ENCODE results near the gene KCNAB1. TPM values are rescaled to one million over a fixed set of nuclear protein-coding genes. Genes with fewer than 3 reads are reported as not detected.

KCNAB1 gene
- total and polyA plus RNA-seq, 2 of the 8 experiments (the other 6 are each of a cell fraction or from before 2014, with no cell fraction given), result 0.51 to 2.3 TPM

- H3K4me2 ChIP-seq (ENCODE audit: insufficient read depth in 1 of 2, low read depth in 2 of 2, low read length in 2 of 2), result no peak overlapping the region
- no peak for FAIRE-seq
- H3K18ac ChIP-seq (ENCODE audit: extremely low read depth, low read length), result no peak overlapping the region
- H3K79me2 ChIP-seq (ENCODE audit: control insufficient read depth in 1 of 2, insufficient read depth in 2 of 2, low read length in 2 of 2), result no peaks in the 10 kb centered on the region
- H3K9ac ChIP-seq (replicated peaks in 1 of 4; ENCODE audit: extremely low read depth in 1 of 4, low read depth in 3 of 4, low read length in 3 of 4), result no peak overlapping the region
- no peak overlapping the region for H4K5ac ChIP-seq (ENCODE audit: insufficient read length, low read depth, low read length)
- H3K23me2 ChIP-seq (ENCODE audit: low read depth, low read length), result no peaks in the 10 kb centered on the region
- H3K27ac ChIP-seq (ENCODE audit: low read depth, low read length), result no peak overlapping the region
- no peak overlapping the region for H3K56ac ChIP-seq (replicated peaks; ENCODE audit: insufficient read length, low read depth, low read length)
- no peak overlapping the region for H2AFZ ChIP-seq (ENCODE audit: low read length)
- WGBS, 2 experiments (ENCODE audit: extremely low coverage in 1 of 2, insufficient coverage in 1 of 2, insufficient read length in 1 of 2, insufficient replicate concordance in 2 of 2, low coverage in 1 of 2, low lambda C conversion rate in 2 of 2, missing lambda C conversion rate in 1 of 2), result 94% methylated on average over 4 of the region's 4 CpGs; no CpG with 5 or more reads in 1 of the 2 experiments
- no peak overlapping the region for H4K8ac ChIP-seq (ENCODE audit: extremely low read depth, insufficient read depth, low read length)
- H2BK15ac ChIP-seq (ENCODE audit: low read length), result no peak overlapping the region
- H2BK120ac ChIP-seq (replicated peaks; ENCODE audit: low read depth, low read length), result no peak overlapping the region
- peaks cover 0 to 5% (median under 1%) of the 10 kb centered on the region in 4 experiments; a peak in 3 of 7 replicates for H3K4me1 ChIP-seq (replicated peaks in 1 of 4; ENCODE audit: control insufficient read depth in 3 of 4, insufficient read depth in 4 of 4, low read length in 3 of 4)
- H3K79me1 ChIP-seq (ENCODE audit: low read depth, low read length), result no peaks in the 10 kb centered on the region
- H3K36me3 ChIP-seq (ENCODE audit: control insufficient read depth in 2 of 4, insufficient read depth in 4 of 4, low read length in 3 of 4), result no peaks in the 10 kb centered on the region
- DNase-seq (ENCODE audit: low read depth in 1 of 2, low spot score in 2 of 2), result no peak
- ChIA-PET POLR2A (ENCODE audit: partially characterized antibody) (no interaction called here), CTCF (ENCODE audit: partially characterized antibody) (interaction anchor here (1.1 kb wide), 1 partner anchor 11 kb away, joined by 3 read pairs; no protein-coding TSS in a partner anchor)
- H2BK20ac ChIP-seq (ENCODE audit: low read length), result no peak overlapping the region
- H3K14ac ChIP-seq (ENCODE audit: insufficient read length), result no peak overlapping the region
- no peaks in the 10 kb centered on the region for H3K27me3 ChIP-seq (replicated peaks in 1 of 4; ENCODE audit: control insufficient read depth in 3 of 4, extremely low read depth in 1 of 4, insufficient read depth in 3 of 4, low read length in 3 of 4)
- no peak overlapping the region for H2AK5ac ChIP-seq (ENCODE audit: low read depth, low read length)
- H3K23ac ChIP-seq (ENCODE audit: insufficient read length), result no peak overlapping the region
- no peaks in the 10 kb centered on the region for H3K9me3 ChIP-seq (ENCODE audit: insufficient read depth in 2 of 2, low read depth in 1 of 2, low read length in 1 of 2)
- no peak overlapping the region for H4K91ac ChIP-seq (replicated peaks; ENCODE audit: insufficient read length, low read length)
- no peak overlapping the region for H2BK5ac ChIP-seq (ENCODE audit: low read depth, low read length)
- H3K4ac ChIP-seq (replicated peaks; ENCODE audit: insufficient read length, low read depth, low read length), result no peak overlapping the region
- no peak overlapping the region for H2BK12ac ChIP-seq (ENCODE audit: low read depth, low read length)
- no peak overlapping the region for H3K4me3 ChIP-seq (ENCODE audit: extremely low read depth in 1 of 4, insufficient read depth in 2 of 4, low read depth in 3 of 4, low read length in 4 of 4)
- no peaks in the 10 kb centered on the region for H4K20me1 ChIP-seq (replicated peaks in 1 of 2; ENCODE audit: control insufficient read depth in 1 of 2, insufficient read depth in 2 of 2, low read length in 2 of 2)
- TF ChIP-seq TCF12 (IDR thresholded peaks at IDR 0.05; ENCODE audit: low read depth, low read length) (no peak), HDAC6 (IDR thresholded peaks at IDR 0.05; ENCODE audit: low read depth, low read length) (no peak), SIRT6 (IDR thresholded peaks at IDR 0.05; ENCODE audit: low read length) (no peak), SUZ12 (IDR thresholded peaks at IDR 0.05; ENCODE audit: low read length) (no peak)
Observed at GRCh38 chr3:156098437-156099035, 21.8 kb upstream of the KCNAB1 start.

Data from H1 (cell line).